Osteoblast (primary cell): ENCODE measurements around the gene CCDC71. TPM values are rescaled to one million over a fixed set of nuclear protein-coding genes. Genes with fewer than 3 reads are reported as not detected.

Experiments
- total RNA-seq: library from RNA; depleted of rRNA; stranded (reverse); fragments of >200 nt; gene quantifications from 2 replicates; pipeline ENCODE4 v1.2.3, GENCODE V29; 2012

CCDC71 gene
- total RNA-seq, 1 donor, result 22.8 TPM

Other genes with a start within 250 kb of the CCDC71 start
- 69.1 and 82.5 TPM in 2 replicates for gene ARIH2, start 247.5 kb downstream of the CCDC71 start, total RNA-seq
- gene P4HTM, start 176.1 kb downstream of the CCDC71 start, total RNA-seq, result 31.8 and 32.4 TPM in 2 replicates
- gene WDR6, start 158.9 kb downstream of the CCDC71 start, total RNA-seq, result 74.3 and 98.4 TPM in 2 replicates
- gene DALRD3, start 147.8 kb downstream of the CCDC71 start, total RNA-seq, result 37.1 and 39.1 TPM in 2 replicates
- gene NDUFAF3, start 144.2 kb downstream of the CCDC71 start, total RNA-seq, result 43.0 and 43.4 TPM in 2 replicates
- gene IMPDH2, start 136.9 kb downstream of the CCDC71 start, total RNA-seq, result 273 and 286 TPM in 2 replicates
- 136 and 167 TPM in 2 replicates for gene QRICH1, start 72.3 kb downstream of the CCDC71 start, total RNA-seq
- gene QARS1, start 61.6 kb downstream of the CCDC71 start, total RNA-seq, result 360 and 416 TPM in 2 replicates
- 37.1 and 49.6 TPM in 2 replicates for gene USP19, start 45.5 kb downstream of the CCDC71 start, total RNA-seq
- 355 and 450 TPM in 2 replicates for gene LAMB2, start 33.3 kb downstream of the CCDC71 start, total RNA-seq
- gene KLHDC8B, start 5.3 kb upstream of the CCDC71 start, total RNA-seq, result 16.6 and 18.3 TPM in 2 replicates
- 1.8 and 3.6 TPM in 2 replicates for gene C3orf62, start 110.9 kb upstream of the CCDC71 start, total RNA-seq
- 20.3 and 22.1 TPM in 2 replicates for gene USP4, start 173.7 kb upstream of the CCDC71 start, total RNA-seq
- gene GPX1, start 192.0 kb upstream of the CCDC71 start, total RNA-seq, result 174 and 183 TPM in 2 replicates
- gene RHOA, start 245.6 kb upstream of the CCDC71 start, total RNA-seq, result 860 and 899 TPM in 2 replicates
- 35.8 and 37.4 TPM in 2 replicates for gene TCTA, start 246.1 kb upstream of the CCDC71 start, total RNA-seq